Measurements from ENCODE around the gene CMSS1.

The CMSS1 gene

GRCh38 chr3:99808163-99808794, 9.4 kb upstream of the CMSS1 start:
- no peak for DNase-seq (ENCODE audit: low spot score)
- peak; percentile 75 for TF ChIP-seq CTCF (IDR thresholded peaks at IDR 0.05; ENCODE audit: borderline replicate concordance, control extremely low read depth, extremely low read depth, insufficient read depth, missing control alignments)
- in situ Hi-C loops (cut with MboI; ENCODE audit: low sequenced_read_pairs, unreplicated experiment): no loop called here

- TF ChIP-seq CTCF (IDR thresholded peaks at IDR 0.05; ENCODE audit: borderline replicate concordance, control extremely low read depth, extremely low read depth, insufficient read depth, missing control alignments): no peak
- DNase-seq (ENCODE audit: low spot score): no peak
- in situ Hi-C loops (cut with MboI; ENCODE audit: low sequenced_read_pairs, unreplicated experiment): no loop called here
These were observed 8.1 kb upstream of the CMSS1 start for GRCh38 chr3:99809565-99809964.

- in situ Hi-C loops (cut with MboI; ENCODE audit: low sequenced_read_pairs, unreplicated experiment): no loop called here
- DNase-seq (ENCODE audit: low spot score): no peak
- TF ChIP-seq CTCF (IDR thresholded peaks at IDR 0.05; ENCODE audit: borderline replicate concordance, control extremely low read depth, extremely low read depth, insufficient read depth, missing control alignments): no peak
These were observed 7.3 kb upstream of the CMSS1 start for GRCh38 chr3:99810403-99810802.

- DNase-seq (ENCODE audit: low spot score): no peak
- in situ Hi-C loops (cut with MboI; ENCODE audit: low sequenced_read_pairs, unreplicated experiment): no loop called here
- TF ChIP-seq CTCF (IDR thresholded peaks at IDR 0.05; ENCODE audit: borderline replicate concordance, control extremely low read depth, extremely low read depth, insufficient read depth, missing control alignments): no peak
These were observed 620 bp upstream of the CMSS1 start for GRCh38 chr3:99817047-99817436.

GRCh38 chr3:99818818-99819217, 1.2 kb downstream of the CMSS1 start:
- no peak for DNase-seq (ENCODE audit: low spot score)
- TF ChIP-seq CTCF (IDR thresholded peaks at IDR 0.05; ENCODE audit: borderline replicate concordance, control extremely low read depth, extremely low read depth, insufficient read depth, missing control alignments): no peak
- in situ Hi-C loops (cut with MboI; ENCODE audit: low sequenced_read_pairs, unreplicated experiment): no loop called here

- no peak for DNase-seq (ENCODE audit: low spot score)
- no peak for TF ChIP-seq CTCF (IDR thresholded peaks at IDR 0.05; ENCODE audit: borderline replicate concordance, control extremely low read depth, extremely low read depth, insufficient read depth, missing control alignments)
- in situ Hi-C loops (cut with MboI; ENCODE audit: low sequenced_read_pairs, unreplicated experiment): no loop called here
These were observed 6.4 kb downstream of the CMSS1 start for GRCh38 chr3:99823723-99824711.
